ENCODE results near the gene KIF18A.

Gene KIF18A

DNA sequence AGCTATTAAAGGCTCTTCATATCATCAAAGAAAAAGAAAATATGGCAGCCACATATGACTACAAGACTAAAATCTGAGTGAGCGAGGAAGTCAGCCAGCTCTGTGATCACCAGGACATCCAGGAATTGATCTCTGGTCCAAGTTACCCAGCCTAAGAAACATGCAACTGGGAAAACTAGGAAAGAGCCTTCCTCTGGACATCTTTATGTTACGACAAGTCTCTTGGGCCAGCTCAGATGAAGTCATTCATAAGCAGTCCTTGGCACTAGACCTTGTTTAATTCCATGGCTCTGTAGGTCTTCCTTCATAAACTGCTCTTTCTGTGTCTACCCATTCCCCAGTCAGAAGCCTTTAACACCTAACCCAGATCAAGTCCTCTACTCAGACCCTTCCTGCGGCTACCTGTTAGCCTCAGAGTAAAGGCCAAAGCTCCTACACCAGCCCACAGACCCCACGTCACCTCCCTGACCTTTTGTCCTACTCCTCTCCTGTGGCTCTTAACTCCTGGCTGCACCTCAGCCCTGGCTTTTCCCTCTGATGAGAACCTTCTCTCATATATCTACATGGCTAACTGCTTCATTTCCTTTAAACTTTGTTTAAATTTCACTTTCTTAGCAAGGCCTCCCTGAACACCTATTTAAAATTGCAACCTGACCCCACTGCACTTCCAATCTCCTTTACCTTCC, 134.0 kb downstream of the KIF18A start:
- peaks cover 3 to 17% (median 8%) of the 10 kb centered on the region in 5 donors for H3K4me1 ChIP-seq (ENCODE audit: control insufficient read depth in 5 of 5, insufficient read depth in 5 of 5, low read length in 5 of 5)
- H3K36me3 ChIP-seq (ENCODE audit: control insufficient read depth in 5 of 5, insufficient read depth in 5 of 5, low read length in 5 of 5), result no peaks in the 10 kb centered on the region
- no peaks in the 10 kb centered on the region for H3K27me3 ChIP-seq (ENCODE audit: control insufficient read depth in 5 of 5, insufficient read depth in 4 of 5, low read length in 5 of 5)
- no peak overlapping the region for H3K4me3 ChIP-seq (ENCODE audit: low read depth in 1 of 5, low read length in 5 of 5)
- H3K9ac ChIP-seq (ENCODE audit: low read length in 5 of 5), result no peak overlapping the region
- no peaks in the 10 kb centered on the region for H3K9me3 ChIP-seq (ENCODE audit: control insufficient read depth in 5 of 5, low read length in 5 of 5)
- H3K27ac ChIP-seq (ENCODE audit: low read depth, low read length), result no peak overlapping the region

DNA sequence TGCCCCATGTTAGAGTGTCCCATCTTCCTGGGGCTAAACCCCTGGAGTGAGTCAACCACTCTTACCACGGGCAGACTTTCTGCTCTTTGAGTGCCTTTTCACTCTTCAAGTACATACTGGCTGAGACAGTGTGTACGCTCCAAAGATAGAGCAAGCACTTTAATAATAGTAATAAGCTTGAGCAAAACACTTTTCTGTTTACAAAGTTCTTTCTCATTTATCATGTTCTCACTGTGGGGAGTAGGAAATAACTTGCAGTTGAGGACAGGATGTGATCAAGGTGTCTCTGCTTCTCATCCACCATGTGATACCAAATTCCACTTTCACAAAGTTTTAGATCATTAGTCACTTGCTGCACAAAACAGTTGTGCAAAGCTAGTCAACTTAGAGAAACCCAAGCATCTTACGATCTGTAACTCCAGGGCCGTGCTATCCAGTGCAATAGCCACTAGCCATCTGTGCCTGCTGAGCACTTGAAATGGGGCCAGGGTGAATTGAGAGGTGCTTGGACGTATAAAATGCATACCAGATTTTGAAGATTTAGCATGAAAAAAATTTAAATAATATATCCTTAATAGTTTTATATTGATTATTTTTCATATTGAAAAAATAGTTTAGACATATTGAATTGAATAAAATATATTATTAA, 135.3 kb downstream of the KIF18A start:
- Histone ChIP-seq H3K4me3 (ENCODE audit: low read depth in 1 of 5, low read length in 5 of 5) (no peak overlapping the region), H3K9me3 (ENCODE audit: control insufficient read depth in 5 of 5, low read length in 5 of 5) (no peaks in the 10 kb centered on the region)

DNA sequence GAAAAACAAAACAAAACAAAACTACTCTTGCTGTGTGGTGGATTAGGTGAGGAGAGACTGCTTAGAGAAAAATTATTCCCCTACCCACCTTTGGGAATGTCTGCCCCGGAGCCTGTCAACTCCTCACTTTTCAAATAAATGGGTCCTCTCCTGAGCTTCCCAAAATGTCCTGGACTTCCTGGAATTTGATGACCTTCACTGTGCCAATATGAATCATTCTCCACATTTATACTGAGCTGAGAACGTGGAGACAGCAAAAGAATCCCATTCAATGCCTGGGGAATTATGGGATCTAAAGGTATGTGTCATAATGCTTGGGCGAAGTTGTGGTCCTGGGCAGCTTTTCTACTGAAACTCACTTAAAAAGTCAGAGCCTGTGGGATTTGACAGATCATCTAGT, 136.8 kb downstream of the KIF18A start:
- no peaks in the 10 kb centered on the region for H3K9me3 ChIP-seq (ENCODE audit: control insufficient read depth in 5 of 5, low read length in 5 of 5)
- no peak overlapping the region for H3K27ac ChIP-seq (ENCODE audit: low read depth, low read length)
- peaks cover 3 to 12% (median 6%) of the 10 kb centered on the region in 5 donors for H3K4me1 ChIP-seq (ENCODE audit: control insufficient read depth in 5 of 5, insufficient read depth in 5 of 5, low read length in 5 of 5)
- H3K4me3 ChIP-seq (ENCODE audit: low read depth in 1 of 5, low read length in 5 of 5), result no peak overlapping the region
- no peaks in the 10 kb centered on the region for H3K36me3 ChIP-seq (ENCODE audit: control insufficient read depth in 5 of 5, insufficient read depth in 5 of 5, low read length in 5 of 5)
- no peaks in the 10 kb centered on the region for H3K27me3 ChIP-seq (ENCODE audit: control insufficient read depth in 5 of 5, insufficient read depth in 4 of 5, low read length in 5 of 5)
- H3K9ac ChIP-seq (ENCODE audit: low read length in 5 of 5), result no peak overlapping the region

More for the DNA sequence above, 135.3 kb downstream of the KIF18A start:
- Histone ChIP-seq H3K4me1 (ENCODE audit: control insufficient read depth in 5 of 5, insufficient read depth in 5 of 5, low read length in 5 of 5) (peaks cover 3 to 17% (median 8%) of the 10 kb centered on the region in 5 donors), H3K9ac (ENCODE audit: low read length in 5 of 5) (no peak overlapping the region), H3K27ac (ENCODE audit: low read depth, low read length) (no peak overlapping the region), H3K36me3 (ENCODE audit: control insufficient read depth in 5 of 5, insufficient read depth in 5 of 5, low read length in 5 of 5) (no peaks in the 10 kb centered on the region), H3K27me3 (ENCODE audit: control insufficient read depth in 5 of 5, insufficient read depth in 4 of 5, low read length in 5 of 5) (no peaks in the 10 kb centered on the region)

All from subcutaneous abdominal adipose tissue (tissue), 5 donors.